CD8-positive, alpha-beta memory T cell (primary cell): Measurements from ENCODE around the gene SHROOM2. TPM values are rescaled to one million over a fixed set of nuclear protein-coding genes. Genes with fewer than 3 reads are reported as not detected.
"Not testable (repeated sequence)": the region's sequence is repeated elsewhere in the genome, so short reads cannot be mapped to it uniquely, and the experiment has no call there.

Experiments
- CTCF ChIA-PET: fragments of 350-600 bp; sonication (Branson Sonifier 250); formaldehyde crosslinking; loops from one replicate; lab custom pipeline; 2021; ENCODE audit warnings: antibody characterized with exemption; lab: Charles Lee
- POLR2A ChIA-PET: fragments of 350-600 bp; sonication (Branson Sonifier 250); formaldehyde crosslinking; loops from one replicate; lab custom pipeline; 2021; ENCODE audit warnings: antibody characterized with exemption; lab: Charles Lee
- DNase-seq, 5 donors: peaks; one replicate each; pipeline versions ENCODE4 v3.0.0 to v3.0.0-alpha.2; 2020 to 2022; ENCODE audit warnings: mixed read lengths in 1 of 5
- H3K27ac ChIP-seq: one replicate; pipeline ENCODE4 v1.7.0; 2013; ENCODE audit warnings: low read depth, mild to moderate bottlenecking, low read length, moderate library complexity
- H3K27me3 ChIP-seq: 2 replicates; pipeline ENCODE4 v1.7.0; 2013; ENCODE audit warnings: low read length, mild to moderate bottlenecking; ENCODE audit not compliant: insufficient read depth, poor library complexity, severe bottlenecking
- H3K36me3 ChIP-seq: 2 replicates; pipeline ENCODE4 v1.7.0; 2013; ENCODE audit warnings: mild to moderate bottlenecking, low read length, moderate library complexity; ENCODE audit not compliant: insufficient read depth
- H3K4me1 ChIP-seq: 2 replicates; pipeline ENCODE4 v1.7.0; 2013; ENCODE audit warnings: mild to moderate bottlenecking, low read length, moderate library complexity; ENCODE audit not compliant: insufficient read depth
- H3K4me3 ChIP-seq: 2 replicates; pipeline ENCODE4 v1.7.0; 2013; ENCODE audit warnings: mild to moderate bottlenecking, low read length
- H3K9me3 ChIP-seq: 2 replicates; pipeline ENCODE4 v1.7.0; 2013; ENCODE audit warnings: mild to moderate bottlenecking, low read length
- H3K27ac Mint-ChIP-seq, 8 donors: one replicate each; pipeline ENCODE4 v1.8.0; 2020 to 2021; ENCODE audit warnings: mixed read lengths in 8 of 8, mild to moderate bottlenecking in 6 of 8, inconsistent platforms in 3 of 8, moderate library complexity in 3 of 8
- H3K27me3 Mint-ChIP-seq, 2 donors: one replicate each; pipeline ENCODE4 v1.8.0; 2020 to 2021; ENCODE audit warnings: mixed read lengths in 2 of 2, mild to moderate bottlenecking in 1 of 2, moderate library complexity in 1 of 2
- H3K36me3 Mint-ChIP-seq, 3 donors: one replicate each; pipeline ENCODE4 v1.8.0; 2020 to 2021; ENCODE audit warnings: mixed read lengths in 3 of 3, inconsistent platforms in 1 of 3, mild to moderate bottlenecking in 1 of 3
- H3K4me1 Mint-ChIP-seq, 3 donors: one replicate each; pipeline ENCODE4 v1.8.0; 2020 to 2021; ENCODE audit warnings: mixed read lengths in 3 of 3, inconsistent platforms in 1 of 3, mild to moderate bottlenecking in 1 of 3
- H3K4me3 Mint-ChIP-seq, 7 donors: one replicate each; pipeline ENCODE4 v1.8.0; 2020 to 2021; ENCODE audit warnings: mixed read lengths in 7 of 7, mild to moderate bottlenecking in 6 of 7, moderate library complexity in 4 of 7, inconsistent platforms in 2 of 7
- H3K9me3 Mint-ChIP-seq, 5 donors: one replicate each; pipeline ENCODE4 v1.8.0; 2020 to 2022; ENCODE audit warnings: mixed read lengths in 5 of 5, mild to moderate bottlenecking in 3 of 5, moderate library complexity in 2 of 5, inconsistent platforms in 1 of 5
- polyA plus RNA-seq: library from polyadenylated mRNA; unstranded; fragments of 300-500 nt; fragmentation: Illumina TruSeq; gene quantifications from one replicate; pipeline ENCODE4 v1.2.3, GENCODE V29; 2021
- total RNA-seq, 2 experiments: library from RNA; stranded (reverse); gene quantifications; one replicate each; pipeline ENCODE4 v1.2.3, GENCODE V29; 2021

SHROOM2 gene
- total and polyA plus RNA-seq, 3 experiments from 2014 or later: not detected

DNA sequence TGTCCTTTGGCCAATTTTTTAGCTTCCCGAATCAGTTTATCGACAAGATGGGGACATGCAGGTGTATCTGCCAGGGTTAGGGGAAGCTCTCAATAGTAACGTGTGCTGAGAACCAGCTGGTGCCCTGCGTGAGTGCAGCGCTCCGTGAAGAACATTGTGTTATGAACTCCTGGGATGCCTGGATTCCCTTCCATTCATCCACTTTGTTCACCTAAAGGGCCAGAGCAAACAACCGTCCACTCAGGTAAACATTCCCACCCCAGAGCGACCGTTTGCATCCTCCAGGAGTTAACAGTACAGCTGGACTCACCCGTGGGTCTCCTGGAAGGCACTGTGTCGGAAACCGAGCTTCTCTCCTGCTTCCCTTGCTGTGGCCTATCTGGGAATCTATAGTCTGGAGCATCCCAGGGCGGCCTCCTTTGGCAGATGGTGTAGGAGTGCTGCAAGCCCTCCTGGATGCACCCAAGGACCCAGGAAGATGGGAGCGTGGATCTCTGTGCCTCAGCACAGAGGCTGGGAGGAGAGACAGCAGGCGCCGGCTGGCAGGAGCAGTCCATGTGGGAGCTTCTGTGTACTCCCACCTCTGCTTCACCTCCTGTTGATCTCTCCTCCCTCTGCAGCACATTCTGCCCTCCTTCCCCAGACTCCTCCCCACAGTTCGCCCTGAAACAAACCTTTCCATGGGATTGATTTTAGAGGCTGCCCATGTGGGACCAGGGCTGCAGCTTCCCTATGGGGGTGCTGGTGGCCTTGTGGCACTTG lies 62.7 kb downstream of the SHROOM2 start:
- Histone ChIP-seq H3K4me1 (no peaks in the 10 kb centered on the region), H3K27me3 (no peaks in the 10 kb centered on the region), H3K4me3 (no peak overlapping the region), H3K9me3 (no peaks in the 10 kb centered on the region), H3K36me3 (no peaks in the 10 kb centered on the region), H3K27ac (no peak overlapping the region)
- no peak overlapping the region for H3K4me3 Mint-ChIP-seq
- peaks cover 7 to 16% of the 10 kb centered on the region in 2 donors for H3K27me3 Mint-ChIP-seq
- H3K4me1 Mint-ChIP-seq: no peaks in the 10 kb centered on the region
- H3K27ac Mint-ChIP-seq: no peak overlapping the region
- peaks cover 0 to 2% (median 0%) of the 10 kb centered on the region in 5 donors for H3K9me3 Mint-ChIP-seq
- ChIA-PET CTCF (no interaction called here), POLR2A (no interaction called here)
- no peak for DNase-seq
- no peaks in the 10 kb centered on the region for H3K36me3 Mint-ChIP-seq

GRCh38 chrX:9851890-9852289 lies 65.7 kb downstream of the SHROOM2 start:
- Mint-ChIP-seq H3K4me3 (no peak overlapping the region), H3K27me3 (peaks cover 5 to 9% of the 10 kb centered on the region in 2 donors), H3K36me3 (no peaks in the 10 kb centered on the region), H3K4me1 (no peaks in the 10 kb centered on the region), H3K27ac (no peak overlapping the region), H3K9me3 (no peaks in the 10 kb centered on the region)
- Histone ChIP-seq H3K4me1 (no peaks in the 10 kb centered on the region), H3K36me3 (no peaks in the 10 kb centered on the region), H3K4me3 (no peak overlapping the region), H3K27me3 (no peaks in the 10 kb centered on the region), H3K9me3 (no peaks in the 10 kb centered on the region), H3K27ac (no peak overlapping the region)
- DNase-seq: no peak
- CTCF ChIA-PET: no interaction called here
- POLR2A ChIA-PET: no interaction called here

GRCh38 chrX:9853307-9853706 lies 67.1 kb downstream of the SHROOM2 start:
- ChIA-PET CTCF (no interaction called here), POLR2A (no interaction called here)
- H3K27ac ChIP-seq: no peak overlapping the region
- Mint-ChIP-seq H3K27ac (no peak overlapping the region), H3K9me3 (no peaks in the 10 kb centered on the region), H3K4me3 (no peak overlapping the region), H3K27me3 (peaks cover 3% of the 10 kb centered on the region in 2 donors), H3K4me1 (no peaks in the 10 kb centered on the region), H3K36me3 (no peaks in the 10 kb centered on the region)
- DNase-seq: no peak
- no peaks in the 10 kb centered on the region for H3K9me3 ChIP-seq
- no peak overlapping the region for H3K4me3 ChIP-seq
- no peaks in the 10 kb centered on the region for H3K27me3 ChIP-seq
- no peaks in the 10 kb centered on the region for H3K36me3 ChIP-seq
- no peaks in the 10 kb centered on the region for H3K4me1 ChIP-seq

GRCh38 chrX:9855561-9856283 lies 69.5 kb downstream of the SHROOM2 start:
- Histone ChIP-seq H3K27me3 (no peaks in the 10 kb centered on the region), H3K4me1 (no peaks in the 10 kb centered on the region), H3K4me3 (no peak overlapping the region), H3K27ac (no peak overlapping the region), H3K9me3 (no peaks in the 10 kb centered on the region), H3K36me3 (no peaks in the 10 kb centered on the region)
- Mint-ChIP-seq H3K4me1 (no peaks in the 10 kb centered on the region), H3K9me3 (no peaks in the 10 kb centered on the region), H3K36me3 (no peaks in the 10 kb centered on the region), H3K27me3 (peaks cover 0 to 4% of the 10 kb centered on the region in 2 donors), H3K4me3 (no peak overlapping the region), H3K27ac (no peak overlapping the region)
- DNase-seq: no peak
- ChIA-PET CTCF (no interaction called here), POLR2A (no interaction called here)

DNA sequence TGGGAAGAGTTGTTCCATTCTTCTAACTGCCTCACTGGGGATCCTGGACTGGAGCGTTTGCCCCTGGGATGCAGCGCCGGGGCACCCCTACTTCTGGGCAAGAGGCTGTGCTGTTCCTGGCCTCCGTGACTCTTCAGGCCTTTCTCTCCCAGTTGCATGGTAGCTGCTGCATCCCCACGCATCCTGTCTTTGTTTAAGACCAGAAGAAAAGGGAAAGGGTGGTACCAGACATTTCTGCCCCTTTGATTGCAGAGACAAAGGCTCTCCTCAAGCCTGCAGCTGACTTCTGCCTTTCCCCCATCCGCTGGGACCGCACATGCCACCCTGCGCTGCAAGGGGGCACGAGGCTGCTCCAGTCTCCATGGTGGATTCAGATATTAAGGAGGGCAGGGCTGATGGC lies 70.4 kb downstream of the SHROOM2 start:
- H3K9me3 Mint-ChIP-seq: no peaks in the 10 kb centered on the region

DNA sequence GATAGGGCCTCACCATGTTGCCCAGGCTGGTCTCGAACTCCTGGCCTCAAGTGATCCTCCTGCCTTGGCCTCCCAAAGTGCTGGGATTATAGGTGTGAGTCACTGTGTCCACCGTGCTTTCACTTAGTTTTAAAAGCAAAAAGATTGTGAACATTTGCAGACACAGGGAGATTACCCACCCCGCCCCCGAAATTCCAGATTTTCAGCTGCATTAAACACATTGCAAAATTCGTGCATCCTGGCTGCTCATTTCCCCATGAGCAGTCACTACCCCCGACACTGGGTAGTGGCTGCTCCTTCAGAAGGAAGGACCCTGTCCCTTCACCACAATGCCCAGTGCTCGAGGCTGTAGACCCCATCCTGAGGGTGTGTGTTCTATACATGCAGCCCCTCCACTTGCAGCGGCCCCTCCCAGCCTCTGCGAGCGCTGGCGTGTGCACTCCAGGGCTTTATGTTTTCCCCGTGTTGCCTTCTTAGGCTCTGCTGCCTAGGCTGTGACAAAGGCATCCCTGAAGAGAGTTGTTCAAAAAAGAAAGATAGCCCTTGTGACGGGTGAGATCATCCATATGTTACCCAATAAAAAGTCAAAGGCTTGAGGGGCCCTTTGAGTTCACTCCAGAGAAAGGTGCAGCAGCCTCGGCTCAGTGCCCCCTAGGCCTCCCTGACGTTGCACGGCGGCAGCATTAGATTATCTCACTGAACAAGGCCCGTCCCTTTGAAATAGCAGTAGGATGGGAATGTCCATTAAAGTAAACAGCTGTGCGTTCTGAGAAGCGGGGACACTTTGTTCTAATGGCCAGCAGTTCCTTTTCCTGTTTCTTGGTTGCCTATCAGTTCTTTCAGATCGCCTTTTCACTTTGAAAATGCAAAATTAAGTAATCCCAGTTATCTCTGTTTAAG lies 71.6 kb downstream of the SHROOM2 start:
- peak overlapping the region in 1 of 8 donors; percentile 57 for H3K27ac Mint-ChIP-seq
- peaks cover 0 to 4% (median 0%) of the 10 kb centered on the region in 5 donors for H3K9me3 Mint-ChIP-seq
- H3K4me1 Mint-ChIP-seq: no peaks in the 10 kb centered on the region
- no peaks in the 10 kb centered on the region for H3K36me3 Mint-ChIP-seq
- Histone ChIP-seq H3K9me3 (no peaks in the 10 kb centered on the region), H3K27me3 (no peaks in the 10 kb centered on the region), H3K4me3 (no peak overlapping the region), H3K4me1 (no peaks in the 10 kb centered on the region), H3K36me3 (no peaks in the 10 kb centered on the region), H3K27ac (no peak overlapping the region)
- no peak overlapping the region for H3K4me3 Mint-ChIP-seq
- H3K27me3 Mint-ChIP-seq: peaks cover 2 to 4% of the 10 kb centered on the region in 2 donors
- DNase-seq: no peak
- POLR2A ChIA-PET: no interaction called here
- CTCF ChIA-PET: no interaction called here

More for the DNA sequence above, 70.4 kb downstream of the SHROOM2 start:
- no peak overlapping the region for H3K4me3 ChIP-seq
- no peaks in the 10 kb centered on the region for H3K27me3 ChIP-seq
- Mint-ChIP-seq H3K4me3 (no peak overlapping the region), H3K27me3 (peaks cover 2 to 4% of the 10 kb centered on the region in 2 donors), H3K27ac (no peak overlapping the region), H3K4me1 (no peaks in the 10 kb centered on the region), H3K36me3 (no peaks in the 10 kb centered on the region)
- no peaks in the 10 kb centered on the region for H3K4me1 ChIP-seq
- H3K27ac ChIP-seq: no peak overlapping the region
- ChIA-PET CTCF (no interaction called here), POLR2A (no interaction called here)
- H3K9me3 ChIP-seq: no peaks in the 10 kb centered on the region
- no peak for DNase-seq
- H3K36me3 ChIP-seq: no peaks in the 10 kb centered on the region

DNA sequence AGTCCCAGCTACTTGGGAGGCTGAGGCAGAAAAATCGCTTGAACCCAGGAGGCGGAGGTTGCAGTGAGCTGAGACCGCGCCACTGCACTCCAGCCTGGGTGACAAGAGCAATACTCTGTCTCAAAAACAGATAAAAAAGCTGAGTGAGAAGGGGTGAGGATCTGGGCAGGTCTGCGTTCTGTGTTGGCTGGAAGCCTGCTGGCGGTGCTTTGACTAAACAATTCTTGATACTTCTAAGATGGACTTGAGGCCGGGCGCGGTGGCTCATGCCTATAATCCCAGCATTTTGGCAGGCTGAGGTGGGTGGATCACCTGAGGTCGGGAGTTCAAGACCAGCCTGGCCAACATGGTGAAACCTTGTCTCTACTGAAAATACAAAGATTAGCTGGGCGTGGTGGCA lies 72.5 kb downstream of the SHROOM2 start:
- CTCF ChIA-PET, H3K4me1 Mint-ChIP-seq: not testable (repeated sequence)

More for the DNA sequence above, 72.5 kb downstream of the SHROOM2 start:
- H3K4me3 ChIP-seq, H3K9me3 ChIP-seq, H3K27me3 Mint-ChIP-seq, H3K36me3 Mint-ChIP-seq, DNase-seq, POLR2A ChIA-PET, H3K4me1 ChIP-seq, H3K36me3 ChIP-seq, H3K9me3 Mint-ChIP-seq, H3K4me3 Mint-ChIP-seq, H3K27ac ChIP-seq, H3K27ac Mint-ChIP-seq, H3K27me3 ChIP-seq: not testable (repeated sequence)
